HG03442 (cell line): ENCODE results near the gene GMIP.

Experiments used
- ATAC-seq: cut with Tn5 transposase; IDR thresholded peaks from one replicate; pipeline ENCODE4 v1.9.1; 2021; ENCODE audit warnings: mild to moderate bottlenecking, moderate library complexity; ENCODE audit not compliant: unreplicated experiment

Gene GMIP

DNA sequence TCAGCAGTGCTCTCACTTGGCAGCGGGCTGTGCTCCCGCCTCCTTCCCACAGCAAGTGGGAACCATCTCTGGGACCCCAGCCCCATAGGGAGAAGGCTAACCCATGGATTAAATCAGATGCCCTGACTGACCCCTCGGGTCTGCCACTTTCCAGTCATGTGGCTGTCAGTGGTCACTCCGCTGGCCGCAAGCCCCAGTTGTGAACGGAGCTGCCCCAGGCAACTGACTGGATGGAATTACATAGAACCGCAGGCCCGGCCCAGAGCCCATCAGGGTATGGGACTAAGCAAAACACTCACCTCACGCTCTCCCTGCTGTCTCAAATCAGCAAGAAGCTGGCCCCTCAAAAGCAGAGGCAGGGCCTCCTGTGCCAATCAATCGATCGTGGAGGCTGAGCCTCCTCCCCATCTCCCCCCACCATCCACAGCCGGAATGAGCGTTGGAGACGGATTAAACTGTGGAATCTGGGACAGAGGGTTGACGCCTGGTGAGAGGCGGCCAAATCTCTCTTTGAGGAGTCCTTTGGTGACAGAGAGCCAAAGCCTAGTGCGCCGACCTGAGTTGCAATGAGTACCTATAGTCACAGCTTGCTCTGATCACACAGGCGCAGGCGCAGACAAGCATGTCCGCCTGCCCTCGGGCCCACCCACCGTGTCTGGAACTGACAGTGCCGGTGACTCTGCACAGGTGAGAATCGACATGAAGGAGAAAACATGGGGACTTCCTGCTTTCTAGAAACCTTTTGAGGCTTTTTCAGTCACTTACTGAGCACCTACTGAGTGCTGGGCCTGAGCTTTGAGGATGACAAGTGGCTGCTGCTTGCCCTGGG, 63.7 kb downstream of the GMIP start:
- no peak for ATAC-seq
